22Rv1 (cell line): ENCODE measurements around the gene ITGB7.

Experiments used
- H3K27ac ChIP-seq: fragments of 450-650 bp; 2 replicates; pipeline ENCODE4 v1.5.1; 2017
- CTCF ChIP-seq: fragments of 450-650 bp; IDR thresholded peaks from 2 replicates; pipeline ENCODE4 v1.5.1; 2017; ENCODE audit warnings: mild to moderate bottlenecking
- ZFX ChIP-seq: fragments of 450-650 bp; IDR thresholded peaks from 2 replicates; pipeline ENCODE4 v1.6.1; 2017; ENCODE audit warnings: antibody characterized with exemption, borderline replicate concordance

ITGB7 gene

DNA sequence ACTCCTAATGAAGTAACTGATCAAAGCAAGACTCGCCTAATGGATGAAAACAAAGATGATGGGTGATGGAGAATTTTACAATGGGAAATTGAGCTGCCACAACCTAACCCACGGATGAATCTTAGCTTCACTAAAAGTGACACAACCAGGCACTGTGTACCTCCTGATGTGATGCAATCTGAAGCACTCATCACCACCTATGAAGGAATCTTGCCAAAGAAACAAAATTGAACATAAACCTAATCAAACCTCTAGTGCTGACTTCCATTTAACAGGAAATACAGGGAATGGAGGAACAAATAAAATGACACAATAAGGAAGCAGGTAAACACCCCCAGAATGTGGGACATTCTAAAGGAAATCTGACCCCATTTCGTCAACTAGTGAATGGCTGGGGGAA is 38.2 kb upstream of the ITGB7 start:
- H3K27ac ChIP-seq, result no peak overlapping the region
- TF ChIP-seq CTCF (no peak), ZFX (no peak)

GRCh38 chr12:53244337-53244736 is 37.3 kb upstream of the ITGB7 start:
- H3K27ac ChIP-seq, result no peak overlapping the region
- no peak for TF ChIP-seq ZFX
- TF ChIP-seq CTCF, result no peak

DNA sequence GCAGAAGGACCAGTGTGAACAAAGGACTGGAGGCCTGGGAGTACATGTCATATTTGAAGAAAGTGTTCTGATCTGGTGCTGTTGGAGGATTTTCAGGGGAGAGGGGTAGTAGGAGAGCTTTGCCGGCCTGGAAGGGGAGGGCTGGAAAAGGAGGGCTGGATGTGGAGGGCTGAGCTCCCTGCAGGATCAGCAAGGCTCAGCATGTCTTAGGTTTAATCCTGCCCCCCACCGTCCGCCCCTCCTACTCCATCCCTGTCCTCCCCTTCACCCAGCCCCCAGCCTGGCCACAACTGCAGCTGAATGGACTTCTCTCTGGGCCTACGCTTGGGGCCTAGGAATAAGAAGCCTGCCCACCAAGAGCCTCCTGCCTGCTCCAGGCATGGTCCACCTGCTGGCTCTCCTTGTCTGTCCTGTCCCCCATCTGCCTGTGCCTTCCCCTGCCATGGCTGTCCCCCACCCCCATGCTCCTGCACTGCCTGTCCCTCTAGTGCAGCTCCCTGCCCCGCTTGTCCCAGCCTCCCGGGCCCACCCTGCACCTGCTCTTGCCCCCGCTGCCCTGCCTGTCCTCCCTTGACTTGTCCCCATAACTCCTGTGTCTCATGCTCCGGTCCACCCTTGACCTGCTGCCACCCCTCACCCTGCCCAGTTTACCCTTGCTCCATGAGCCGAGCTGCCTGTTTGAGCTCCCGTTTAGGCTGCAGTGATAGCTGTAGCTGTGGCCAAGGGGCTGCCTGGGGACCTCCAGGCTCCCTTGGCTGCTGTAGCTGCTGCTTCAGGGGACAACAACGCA is 34.8 kb upstream of the ITGB7 start:
- TF ChIP-seq ZFX (no peak), CTCF (no peak)
- no peak overlapping the region for H3K27ac ChIP-seq

DNA sequence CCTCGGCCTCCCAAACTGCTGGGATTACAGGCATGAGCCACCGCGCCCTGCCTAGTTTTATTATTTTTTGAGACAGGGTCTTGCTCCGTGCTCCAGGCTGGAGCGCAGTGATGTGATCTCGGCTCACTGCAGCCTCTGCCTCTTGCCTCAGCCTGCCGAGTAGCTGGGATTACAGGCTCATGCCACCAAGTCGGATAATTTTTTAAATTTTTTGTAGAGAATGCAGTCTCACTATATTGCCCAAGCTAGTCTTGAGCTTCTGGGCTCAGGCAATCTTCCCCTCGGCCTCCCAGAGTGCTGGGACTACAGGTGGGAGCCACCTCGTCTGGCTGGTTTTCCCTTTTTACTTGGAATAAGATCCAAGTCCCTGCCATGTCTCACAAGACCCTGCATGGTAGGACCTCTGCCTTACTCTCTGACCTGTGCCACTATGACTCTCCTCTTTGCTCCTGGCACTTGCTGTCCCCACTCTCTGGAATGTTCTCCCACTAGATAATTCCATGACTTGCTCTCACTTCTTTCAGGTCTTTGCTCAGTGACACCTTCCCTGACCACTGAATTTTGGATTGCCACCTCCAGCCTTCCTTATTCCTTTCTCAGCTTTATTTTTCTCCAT is 32.7 kb upstream of the ITGB7 start:
- H3K27ac ChIP-seq, result no peak overlapping the region
- TF ChIP-seq ZFX (no peak), CTCF (no peak)

DNA sequence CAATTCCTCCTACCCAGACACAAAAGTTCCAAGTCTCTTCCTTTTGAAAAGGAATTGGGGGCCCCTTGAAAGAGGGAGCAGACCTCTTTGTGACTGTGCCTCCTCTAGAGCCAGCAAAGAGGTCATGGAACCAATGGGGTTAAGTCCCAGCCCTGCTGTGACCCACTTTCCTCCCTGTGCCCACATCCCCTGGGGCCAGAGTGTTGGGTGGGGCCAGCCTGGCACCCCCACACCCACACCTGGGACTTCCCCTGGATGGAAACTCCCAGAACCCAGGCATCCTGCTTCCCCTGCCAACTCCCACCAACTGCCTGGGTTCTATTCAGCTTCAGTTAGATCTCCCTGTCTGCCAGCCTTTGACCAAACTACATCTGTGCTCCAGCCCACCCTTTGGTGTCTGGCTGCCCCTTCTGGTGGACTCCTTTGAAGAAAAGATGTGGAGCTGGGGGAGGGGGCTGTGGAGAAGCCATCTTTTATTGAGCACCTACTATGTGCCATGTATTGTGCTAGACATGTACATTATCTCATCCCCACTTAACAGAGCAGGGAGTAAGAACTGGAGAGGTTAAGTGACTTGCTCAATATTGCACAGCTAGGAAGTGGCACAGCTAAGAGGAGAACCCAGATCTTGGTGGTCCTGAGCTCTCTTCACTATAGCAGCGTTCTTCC is 29.5 kb upstream of the ITGB7 start:
- H3K27ac ChIP-seq, result no peak overlapping the region
- no peak for TF ChIP-seq CTCF
- no peak for TF ChIP-seq ZFX

GRCh38 chr12:53235742-53236442 is 28.8 kb upstream of the ITGB7 start:
- peak overlapping the region; percentile 30; the same call in 1 of the 2 replicates for H3K27ac ChIP-seq
- TF ChIP-seq ZFX, result no peak
- no peak for TF ChIP-seq CTCF
